GM19328 (cell line): ENCODE measurements around the gene CFAP221.

ENCODE experiments used
- ATAC-seq: cut with Tn5 transposase; IDR thresholded peaks from one replicate; pipeline ENCODE4 v1.9.1; 2021; ENCODE audit warnings: mild to moderate bottlenecking, moderate library complexity; ENCODE audit not compliant: unreplicated experiment

CFAP221 gene

DNA sequence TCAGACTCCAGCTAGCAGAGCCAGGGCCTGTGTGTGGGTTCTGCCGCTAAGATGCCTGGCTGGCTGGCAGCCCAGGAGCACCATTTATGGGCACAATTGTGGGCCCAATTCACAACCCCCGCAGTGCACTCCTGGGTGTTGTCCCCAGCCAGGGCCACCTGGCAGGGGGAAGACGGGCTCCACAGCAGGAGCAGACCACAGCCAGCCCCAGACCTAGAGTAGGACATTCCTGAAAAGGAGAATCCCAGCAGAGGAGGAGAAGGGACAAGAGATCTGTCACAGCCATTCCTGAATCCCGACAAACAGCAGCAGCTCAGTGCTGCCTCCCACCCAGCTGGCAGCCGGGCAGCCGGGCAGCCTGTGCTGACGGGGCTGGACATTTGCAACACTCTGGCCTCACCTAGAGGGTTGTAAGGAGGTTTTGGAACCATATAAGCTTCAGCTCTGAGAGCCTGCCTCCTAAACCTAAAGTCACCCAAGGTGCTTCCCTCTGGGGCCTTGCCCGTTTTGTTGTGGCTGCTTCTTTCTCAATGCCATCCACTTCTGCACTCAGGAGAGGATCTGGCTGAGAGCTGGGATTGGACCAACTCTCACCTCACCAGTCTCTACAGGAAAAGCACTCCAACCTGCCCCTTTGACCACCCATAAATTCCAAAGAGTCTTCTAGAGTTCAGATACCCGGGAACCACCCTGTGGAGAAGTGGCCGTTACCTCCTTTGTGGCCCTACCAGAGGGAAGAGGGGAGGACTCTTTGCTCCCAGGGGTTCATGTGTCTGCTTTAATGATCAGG is 130.7 kb downstream of the CFAP221 start:
- no peak for ATAC-seq

DNA sequence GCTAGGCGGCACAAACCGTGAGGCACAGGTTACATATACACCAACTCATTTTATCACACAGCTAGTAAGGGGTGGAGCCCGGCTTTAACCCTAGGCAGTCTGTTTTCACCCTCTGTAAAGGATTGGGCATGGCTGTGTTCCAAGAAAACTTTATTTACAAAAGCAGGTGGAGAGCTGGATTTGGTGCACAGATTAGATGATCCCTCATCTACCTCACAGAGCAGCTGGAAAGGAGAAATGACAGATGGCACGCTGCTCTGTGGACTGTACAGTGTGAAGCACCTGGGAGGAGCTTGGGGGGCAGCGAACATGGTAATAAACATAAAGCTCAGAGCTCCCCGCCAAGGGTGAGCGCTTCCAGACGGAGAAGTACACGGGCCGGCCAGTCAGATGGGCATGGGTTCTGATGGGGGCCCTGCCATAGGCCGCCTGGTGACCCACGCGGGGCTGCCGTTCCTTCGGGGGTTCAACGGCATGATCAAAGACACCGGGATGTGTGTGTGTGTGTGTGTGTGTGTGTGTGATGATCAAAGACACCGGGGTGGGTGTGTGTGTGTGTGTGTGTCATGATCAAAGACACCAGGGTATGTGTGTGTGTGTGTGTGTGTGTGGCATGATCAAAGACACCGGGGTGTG is 133.9 kb downstream of the CFAP221 start:
- no peak for ATAC-seq

DNA sequence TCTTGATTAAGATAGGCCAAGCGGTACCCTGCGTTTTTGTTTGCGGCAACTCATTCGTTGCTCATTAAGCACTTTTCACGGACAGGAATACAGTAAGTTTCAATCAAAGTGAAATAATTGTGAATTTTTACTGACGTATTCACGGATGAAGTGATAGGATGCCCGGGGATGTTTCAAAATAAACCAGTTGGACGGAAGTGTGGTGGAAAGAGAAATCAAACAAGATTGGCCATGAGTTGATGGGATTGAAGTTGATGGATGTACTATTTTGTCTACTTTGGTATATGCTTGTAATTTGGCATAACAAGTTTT is 135.2 kb downstream of the CFAP221 start:
- no peak for ATAC-seq

DNA sequence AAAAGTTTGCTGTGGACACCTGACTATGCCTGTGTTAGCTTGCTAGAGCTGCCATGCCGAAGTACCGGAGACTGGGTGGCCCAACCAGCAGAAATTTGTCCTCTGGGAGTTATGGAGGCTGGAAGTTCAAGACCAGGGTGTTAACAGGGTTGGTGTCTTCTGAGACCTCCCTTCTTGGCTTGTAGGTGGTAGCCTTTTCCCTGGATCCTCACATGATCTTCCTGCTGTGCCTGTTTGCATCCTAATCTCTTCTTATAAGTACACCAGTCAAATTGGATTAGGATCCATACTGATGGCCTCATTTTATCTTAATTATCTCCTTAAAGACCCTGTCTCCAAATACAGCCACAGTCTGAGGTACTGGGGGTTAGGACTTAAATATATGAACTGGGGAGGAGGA is 135.6 kb downstream of the CFAP221 start:
- no peak for ATAC-seq

DNA sequence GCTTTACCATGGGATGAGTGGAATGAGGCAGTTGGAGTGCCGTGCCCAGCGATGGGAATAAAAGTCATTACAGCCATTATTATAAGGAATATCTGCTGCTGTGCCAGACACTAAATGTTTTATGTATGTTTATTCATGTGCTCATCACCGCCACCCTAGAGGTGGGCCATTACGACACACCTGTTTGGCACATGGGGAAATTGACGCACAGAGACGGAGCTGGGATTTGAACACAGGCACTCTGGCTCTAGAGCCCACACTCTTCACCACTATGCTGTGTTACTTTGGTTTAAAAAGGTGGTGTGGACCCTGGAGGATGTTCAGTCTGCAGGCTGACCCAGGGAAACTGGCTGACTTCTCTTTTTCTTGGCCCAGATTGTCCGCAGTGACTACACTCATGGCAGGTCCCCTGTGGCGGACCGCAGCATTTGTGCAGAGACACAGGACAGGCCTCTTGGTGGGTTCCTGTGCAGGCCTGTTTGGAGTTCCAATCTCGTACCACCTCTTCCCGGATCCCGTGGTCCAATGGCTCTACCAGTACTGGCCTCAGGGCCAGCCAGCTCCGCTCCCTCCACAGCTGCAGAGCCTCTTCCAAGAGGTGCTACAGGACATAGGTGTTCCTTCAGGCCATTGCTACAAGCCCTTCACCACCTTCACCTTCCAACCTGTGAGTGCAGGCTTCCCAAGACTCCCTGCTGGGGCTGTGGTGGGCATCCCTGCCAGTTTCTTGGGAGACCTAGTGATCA is 136.4 kb downstream of the CFAP221 start:
- ATAC-seq, result no peak

DNA sequence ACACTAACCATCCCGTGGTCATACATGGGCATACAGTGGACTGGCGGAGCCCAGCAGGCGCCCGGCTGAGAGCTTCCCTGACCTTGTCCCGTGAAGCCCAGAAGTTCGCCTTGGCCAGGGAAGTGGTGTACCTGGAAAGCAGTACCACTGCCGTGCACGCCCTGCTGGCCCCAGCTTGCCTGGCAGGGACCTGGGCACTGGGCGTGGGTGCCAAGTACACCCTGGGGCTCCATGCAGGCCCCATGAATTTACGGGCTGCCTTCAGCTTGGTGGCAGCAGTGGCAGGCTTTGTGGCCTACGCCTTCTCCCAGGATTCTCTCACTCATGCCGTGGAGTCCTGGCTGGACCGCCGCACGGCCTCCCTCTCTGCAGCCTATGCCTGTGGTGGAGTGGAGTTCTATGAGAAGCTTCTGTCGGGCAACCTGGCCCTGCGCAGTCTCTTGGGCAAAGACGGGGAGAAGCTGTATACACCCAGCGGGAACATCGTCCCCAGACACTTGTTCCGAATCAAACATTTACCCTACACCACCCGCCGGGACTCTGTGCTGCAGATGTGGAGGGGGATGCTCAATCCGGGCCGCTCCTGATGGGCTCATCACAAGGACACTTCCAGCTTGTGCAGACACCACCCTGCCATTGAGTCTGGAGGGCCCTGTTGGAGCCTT is 137.1 kb downstream of the CFAP221 start:
- ATAC-seq, result no peak

DNA sequence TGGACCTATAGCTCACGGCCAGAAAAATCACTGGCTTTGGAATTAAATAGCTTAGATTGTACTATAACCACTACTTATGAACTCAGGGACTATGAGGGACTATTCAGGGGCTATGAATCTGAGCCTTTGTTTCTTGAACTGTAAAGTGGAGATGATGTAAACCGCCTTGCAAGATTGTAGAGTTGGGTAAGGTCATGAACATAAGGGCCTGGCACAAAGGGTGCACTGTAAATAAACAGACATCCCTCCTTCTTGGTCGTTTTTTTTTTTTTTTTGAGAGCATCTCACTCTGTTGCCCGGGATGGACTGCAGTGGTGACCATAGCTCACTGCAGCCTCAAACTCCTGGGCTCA is 137.6 kb downstream of the CFAP221 start:
- ATAC-seq, result no peak

DNA sequence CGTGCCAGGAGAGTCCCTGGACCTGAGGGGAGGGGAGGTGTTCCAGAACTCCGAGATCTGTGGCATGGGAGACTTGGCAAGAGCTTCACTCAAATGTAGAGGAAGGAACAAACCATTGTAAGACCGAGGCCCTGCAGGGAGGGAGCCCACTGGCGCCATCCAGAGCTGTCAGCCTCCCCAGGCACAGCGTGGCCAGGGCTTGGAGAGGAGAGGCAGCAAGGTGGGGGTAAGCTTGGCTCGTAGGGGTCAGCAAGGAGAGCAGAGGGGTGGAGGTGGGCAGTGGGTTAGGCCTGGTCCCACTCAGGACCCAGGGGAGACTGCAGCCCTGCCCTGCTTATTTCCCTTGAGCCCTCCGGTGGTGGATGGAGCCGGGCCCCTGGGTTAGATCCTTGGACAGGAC is 138.3 kb downstream of the CFAP221 start:
- no peak for ATAC-seq

DNA sequence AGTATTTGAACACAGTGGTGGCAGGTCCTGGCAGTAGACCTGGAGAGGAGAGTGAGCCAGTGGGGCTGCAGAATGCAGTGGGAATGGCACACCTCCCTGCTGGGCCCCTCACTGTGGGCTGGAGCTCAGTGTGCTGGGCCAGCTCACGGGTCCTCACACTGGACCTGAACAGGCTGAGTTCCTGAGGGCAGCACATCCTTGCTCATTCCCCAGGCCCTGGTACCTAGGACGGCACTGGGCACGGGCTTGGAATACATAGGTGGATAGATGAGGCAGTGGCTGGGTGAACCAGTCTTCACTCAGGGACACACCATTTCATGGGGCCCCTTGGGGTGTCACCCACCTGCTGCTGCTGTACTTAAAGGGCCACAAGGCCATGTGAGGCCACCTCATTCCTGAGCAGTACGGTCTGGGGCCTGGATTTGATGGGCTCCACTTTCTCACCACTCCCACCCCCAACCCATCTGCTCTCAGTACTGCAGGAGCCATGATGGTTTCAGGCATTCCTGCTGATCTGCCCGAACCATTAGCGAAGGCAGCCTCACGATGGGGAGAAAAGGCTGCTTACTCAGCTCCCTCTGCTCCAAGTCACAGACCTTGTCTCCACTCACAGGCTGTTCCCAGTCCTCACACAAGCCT is 138.9 kb downstream of the CFAP221 start:
- no peak for ATAC-seq

DNA sequence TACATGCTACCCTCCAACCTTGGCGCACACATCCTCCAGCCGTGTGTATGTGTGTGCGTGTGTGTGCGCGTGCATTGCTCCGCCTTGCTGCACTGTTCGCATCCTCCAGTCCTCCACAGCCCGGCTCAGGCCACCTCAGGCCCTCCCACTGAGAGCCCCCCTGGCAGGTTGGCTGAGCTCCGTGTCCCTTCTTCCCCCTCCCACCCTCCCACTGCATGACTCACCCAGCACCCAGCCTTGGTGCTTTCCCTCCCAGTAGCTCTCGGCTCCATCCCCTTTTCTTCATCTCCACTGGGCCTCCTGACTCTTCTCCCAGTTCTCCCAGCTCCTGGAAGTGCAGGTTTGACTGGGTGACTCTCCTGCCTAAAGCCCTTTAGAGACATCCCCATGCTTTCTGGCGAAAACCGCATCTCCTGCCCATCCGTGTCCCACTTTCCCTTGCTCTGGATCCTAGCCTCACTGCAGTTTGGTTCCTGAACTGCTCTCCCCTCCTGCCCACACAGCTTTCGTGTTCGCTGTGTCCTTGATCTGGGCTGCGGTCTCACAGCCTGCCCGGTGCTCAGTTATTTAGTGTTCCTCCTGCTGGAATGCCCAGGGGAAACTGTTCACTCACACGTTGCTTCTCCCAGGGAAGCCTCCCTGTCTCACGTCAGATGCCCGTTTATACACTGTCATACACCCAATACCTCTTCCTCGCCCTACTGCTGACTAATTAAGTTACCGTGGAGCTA is 139.6 kb downstream of the CFAP221 start:
- ATAC-seq, result no peak

DNA sequence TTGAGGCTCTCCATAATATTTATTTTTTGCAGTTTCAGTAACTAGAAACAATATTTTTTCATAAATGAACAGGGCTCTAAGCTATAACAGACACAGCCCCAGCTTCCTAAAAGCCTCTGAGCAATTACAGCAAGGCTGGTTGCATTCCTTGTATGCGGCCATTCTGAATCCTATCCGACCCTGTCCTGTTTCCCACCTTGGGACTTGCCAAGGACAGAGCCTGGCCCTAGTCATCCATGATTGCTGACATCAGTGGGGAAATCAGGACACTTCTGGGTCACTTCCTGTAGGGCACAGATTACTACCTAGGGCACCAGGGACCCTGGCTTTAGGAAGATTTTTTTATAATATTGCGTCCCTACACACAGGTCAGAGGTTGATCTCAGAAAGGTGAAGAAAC is 140.3 kb downstream of the CFAP221 start:
- no peak for ATAC-seq

DNA sequence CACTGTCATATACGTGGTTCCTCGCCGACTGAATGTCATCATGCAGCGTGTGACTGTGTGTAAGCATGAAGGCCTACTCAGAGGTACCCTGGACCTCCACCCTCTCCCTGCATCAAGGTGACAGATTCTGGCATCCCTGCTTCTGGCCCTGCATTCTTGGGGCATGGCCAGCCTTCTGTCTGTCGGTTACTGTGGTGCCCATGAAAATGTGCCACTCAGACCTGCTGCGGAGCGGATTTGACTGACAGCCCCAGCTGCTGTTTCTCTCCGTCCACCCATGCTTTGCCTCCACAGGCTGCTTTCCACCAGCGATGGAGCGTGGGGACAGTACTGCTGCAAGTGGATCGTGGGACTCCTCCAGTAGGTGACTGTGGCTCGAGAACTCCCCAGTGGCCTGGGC is 144.4 kb downstream of the CFAP221 start:
- ATAC-seq, result no peak

DNA sequence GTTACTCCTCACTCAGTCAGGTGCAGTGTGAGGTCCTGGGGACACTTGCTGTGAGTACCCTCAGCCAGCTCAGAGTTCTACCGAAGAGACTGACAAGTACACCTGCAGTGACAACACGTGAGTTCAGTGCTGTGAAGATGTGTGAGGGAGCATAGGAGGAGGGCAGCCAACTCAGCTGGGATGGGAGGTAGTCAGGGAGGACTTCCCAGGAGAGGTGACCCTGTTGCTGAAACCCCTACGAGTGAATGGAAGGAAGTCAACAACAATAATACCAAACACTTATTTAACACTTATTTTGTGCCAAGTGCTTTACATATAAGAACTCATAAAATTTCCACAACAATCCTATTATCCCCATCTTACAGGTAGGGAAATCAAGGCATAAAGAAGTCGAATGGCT is 145.0 kb downstream of the CFAP221 start:
- ATAC-seq, result no peak

DNA sequence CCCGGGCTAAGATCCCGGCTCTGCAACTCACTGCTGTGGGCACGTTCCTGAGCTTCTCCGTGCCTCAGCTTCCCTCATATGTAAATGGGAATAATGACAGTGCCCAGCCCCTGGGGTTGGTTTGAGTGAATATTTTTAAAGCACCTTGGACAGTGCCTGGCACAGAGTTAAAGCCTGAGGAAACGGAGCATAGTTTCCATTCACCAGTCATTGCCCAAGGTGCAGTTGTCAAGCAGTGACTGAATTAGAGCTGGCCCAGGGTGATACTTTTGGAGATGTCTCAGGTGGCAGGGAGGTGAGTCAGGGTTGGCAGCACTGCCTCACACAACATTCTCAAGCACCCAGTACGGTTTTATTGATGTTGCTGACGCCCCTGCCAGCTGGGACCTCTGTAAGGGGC is 146.9 kb downstream of the CFAP221 start:
- ATAC-seq, result no peak

DNA sequence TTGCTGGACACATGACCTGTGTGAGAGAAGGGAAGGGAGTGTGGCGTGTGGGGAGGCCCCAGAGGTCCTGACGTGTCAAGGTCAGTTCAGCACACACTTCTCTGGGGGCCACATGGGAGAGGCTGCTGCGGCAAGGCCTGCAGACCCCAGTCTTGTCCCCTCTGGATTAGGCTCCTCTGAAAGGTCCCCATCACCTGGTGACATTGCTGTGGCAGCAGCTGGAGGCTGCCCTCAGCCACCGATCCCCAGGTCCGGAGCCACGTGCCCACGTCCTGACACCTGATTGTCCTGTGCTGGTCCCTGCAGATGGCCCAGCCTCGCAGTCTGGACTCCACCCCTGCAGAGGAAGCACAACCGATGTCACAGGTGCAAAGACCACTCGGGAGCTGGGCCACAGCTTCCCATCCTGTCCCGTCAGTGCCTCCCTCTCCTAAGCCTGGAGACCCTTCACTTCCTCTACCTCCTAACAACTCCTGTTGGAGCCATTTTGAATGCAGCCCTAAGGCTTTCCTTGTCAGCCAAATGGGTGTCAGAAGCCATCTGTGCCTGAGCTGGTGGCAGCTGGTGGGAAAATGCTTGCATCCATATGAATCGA is 147.5 kb downstream of the CFAP221 start:
- no peak for ATAC-seq

DNA sequence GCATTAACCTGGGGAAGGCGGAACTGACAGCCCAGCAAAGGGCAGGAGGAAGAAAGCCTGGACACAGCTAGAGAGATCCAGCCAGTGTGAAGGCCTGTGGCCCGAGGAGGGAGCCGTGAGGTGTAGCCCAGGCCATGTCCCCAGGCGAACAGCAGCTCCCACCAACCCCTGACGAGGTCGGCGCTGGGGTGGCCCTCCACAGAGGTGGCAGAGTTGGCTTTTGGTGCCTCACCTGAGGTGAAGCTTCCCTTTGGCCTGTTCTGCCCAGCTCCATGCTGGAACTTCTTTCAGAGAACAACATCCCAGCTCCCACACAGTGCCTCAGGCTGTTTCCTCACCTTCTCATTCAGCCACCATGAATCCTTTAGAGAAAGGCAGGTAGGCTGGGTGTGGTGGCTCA is 148.1 kb downstream of the CFAP221 start:
- no peak for ATAC-seq

DNA sequence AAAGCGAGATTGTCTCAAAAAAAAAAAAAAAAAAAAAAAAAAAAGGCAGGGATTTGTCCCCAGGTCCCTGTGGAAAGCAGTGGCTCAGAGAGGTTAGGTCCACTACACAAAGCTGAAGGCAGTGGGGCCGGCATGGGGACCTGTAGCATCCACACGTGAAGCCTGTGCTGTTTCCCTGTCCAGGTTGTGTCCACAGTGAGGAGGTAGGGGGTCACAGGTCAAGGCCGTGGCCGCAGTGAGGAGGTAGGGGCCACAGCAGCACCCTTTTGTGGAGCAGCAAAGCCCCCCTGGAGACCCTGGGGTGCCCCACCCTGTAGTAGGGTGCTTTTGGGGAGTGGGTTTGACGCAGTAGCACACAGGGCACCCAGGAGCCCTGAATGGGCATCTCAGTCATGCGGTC is 148.7 kb downstream of the CFAP221 start:
- no peak for ATAC-seq

DNA sequence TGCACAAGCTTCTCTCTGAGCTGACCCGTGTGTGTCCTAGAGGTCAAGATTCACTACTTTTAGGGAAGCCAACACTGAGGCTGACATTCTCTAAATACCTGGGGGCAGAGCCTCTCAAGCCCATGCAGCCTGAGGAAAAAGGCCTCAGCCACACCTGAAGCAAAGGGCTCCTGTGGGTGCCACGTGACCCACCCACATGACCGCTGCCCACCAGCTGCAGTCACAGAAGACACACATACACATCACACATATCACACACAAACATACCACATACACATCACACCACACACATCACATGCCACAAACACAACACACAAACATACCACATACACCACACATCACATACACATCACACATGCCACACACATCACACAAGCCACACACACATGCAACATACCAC is 149.3 kb downstream of the CFAP221 start:
- ATAC-seq, result no peak

DNA sequence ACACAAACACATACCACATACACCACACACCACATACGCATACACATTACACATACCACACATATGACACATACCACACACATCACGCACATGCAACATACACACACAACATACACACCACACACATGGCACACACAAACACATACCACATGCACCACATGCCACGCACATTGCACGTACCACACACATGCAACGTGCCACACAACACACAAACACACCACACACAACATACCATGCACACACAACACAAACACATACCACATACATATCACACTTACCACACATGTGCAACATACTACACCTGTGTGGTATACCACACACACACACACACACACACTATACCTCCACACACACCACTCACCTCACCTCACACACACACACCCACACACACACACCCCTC is 149.7 kb downstream of the CFAP221 start:
- no peak for ATAC-seq

DNA sequence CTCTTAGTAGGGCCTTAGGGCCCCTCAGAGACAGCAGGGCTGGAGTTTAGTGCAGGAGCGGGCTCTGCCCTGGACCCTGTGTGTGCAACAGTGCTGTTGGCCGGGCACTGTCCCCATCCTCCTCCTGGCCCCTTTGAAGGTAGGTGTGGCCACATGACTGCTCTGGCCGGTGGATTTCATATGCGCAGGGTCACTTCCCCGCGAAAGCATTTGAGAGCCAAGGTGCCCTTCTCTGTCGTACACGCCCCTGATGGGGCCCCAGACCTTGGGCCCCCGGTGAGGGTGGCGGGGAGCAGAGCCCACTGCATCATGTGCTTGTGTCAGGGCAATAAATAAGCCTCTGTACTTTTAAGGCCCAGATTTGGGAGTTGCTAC is 150.2 kb downstream of the CFAP221 start:
- no peak for ATAC-seq
